ENCODE results near the gene SLC16A5. TPM values are rescaled to one million over a fixed set of nuclear protein-coding genes. Genes with fewer than 3 reads are reported as not detected.
"Not testable (repeated sequence)": the region's sequence is repeated elsewhere in the genome, so short reads cannot be mapped to it uniquely, and the experiment has no call there.

Gene SLC16A5
- total RNA-seq, 2 donors from 2014 or later = 16.5 to 34.1 TPM

- no peak for TF ChIP-seq CTCF (IDR thresholded peaks at IDR 0.05)
- H3K4me1 ChIP-seq = peaks cover 0 to 8% of the 10 kb centered on the region in 2 donors
- H3K27ac ChIP-seq = no peak overlapping the region
- H3K4me3 ChIP-seq = no peak overlapping the region
- DNase-seq (ENCODE audit: low spot score) = no peak
- no peaks in the 10 kb centered on the region for H3K9me3 ChIP-seq
- no peaks in the 10 kb centered on the region for H3K36me3 ChIP-seq
- no peaks in the 10 kb centered on the region for H3K27me3 ChIP-seq
Measured at GRCh38 chr17:75135452-75135851, 47.7 kb downstream of the SLC16A5 start.

GRCh38 chr17:75135946-75136345 is 48.2 kb downstream of the SLC16A5 start:
- Histone ChIP-seq H3K36me3 (no peaks in the 10 kb centered on the region), H3K4me1 (peaks cover 0 to 3% of the 10 kb centered on the region in 2 donors), H3K27ac (no peak overlapping the region), H3K27me3 (no peaks in the 10 kb centered on the region), H3K9me3 (no peaks in the 10 kb centered on the region), H3K4me3 (no peak overlapping the region)
- no peak for DNase-seq (ENCODE audit: low spot score)
- no peak for TF ChIP-seq CTCF (IDR thresholded peaks at IDR 0.05)

- H3K27ac ChIP-seq; H3K9me3 ChIP-seq; H3K4me1 ChIP-seq; H3K4me3 ChIP-seq; DNase-seq (ENCODE audit: low spot score); H3K27me3 ChIP-seq; H3K36me3 ChIP-seq: not testable (repeated sequence)
Measured at GRCh38 chr17:75137762-75138161, 50.0 kb downstream of the SLC16A5 start.

GRCh38 chr17:75138519-75138918 is 50.8 kb downstream of the SLC16A5 start:
- Histone ChIP-seq H3K27me3 (no peaks in the 10 kb centered on the region), H3K36me3 (no peaks in the 10 kb centered on the region), H3K9me3 (no peaks in the 10 kb centered on the region), H3K27ac (no peak overlapping the region), H3K4me1 (no peaks in the 10 kb centered on the region), H3K4me3 (no peak overlapping the region)
- no peak for TF ChIP-seq CTCF (IDR thresholded peaks at IDR 0.05)
- no peak for DNase-seq (ENCODE audit: low spot score)

- peaks cover 12% of the 10 kb centered on the region for H3K36me3 ChIP-seq
Measured at GRCh38 chr17:75142236-75142971, 54.6 kb downstream of the SLC16A5 start.

More at GRCh38 chr17:75142236-75142971, 54.6 kb downstream of the SLC16A5 start:
- H3K4me1 ChIP-seq = no peaks in the 10 kb centered on the region
- no peak for TF ChIP-seq CTCF (IDR thresholded peaks at IDR 0.05)
- H3K27ac ChIP-seq = no peak overlapping the region
- no peak for DNase-seq (ENCODE audit: low spot score)
- no peak overlapping the region for H3K4me3 ChIP-seq
- H3K27me3 ChIP-seq = no peaks in the 10 kb centered on the region
- no peaks in the 10 kb centered on the region for H3K9me3 ChIP-seq

Data from right atrium auricular region (tissue), 2 donors.